Glutamatergic neuron (in vitro differentiated cells): ENCODE measurements around the gene SMG6. TPM values are rescaled to one million over a fixed set of nuclear protein-coding genes. Genes with fewer than 3 reads are reported as not detected.

ENCODE experiments used
- DNase-seq: peaks from one replicate; pipeline ENCODE4 v3.0.0; 2022
- H3K27ac Mint-ChIP-seq: one replicate; pipeline ENCODE4 v1.8.0; 2020; ENCODE audit warnings: mild to moderate bottlenecking, mixed read lengths, inconsistent platforms; ENCODE audit not compliant: unreplicated experiment
- H3K27me3 Mint-ChIP-seq: one replicate; pipeline ENCODE4 v1.8.0; 2020; ENCODE audit warnings: mild to moderate bottlenecking, moderate library complexity, mixed read lengths, inconsistent platforms; ENCODE audit not compliant: unreplicated experiment
- H3K36me3 Mint-ChIP-seq: one replicate; pipeline ENCODE4 v1.8.0; 2020; ENCODE audit warnings: mild to moderate bottlenecking, mixed read lengths, inconsistent platforms; ENCODE audit not compliant: unreplicated experiment
- H3K4me1 Mint-ChIP-seq: one replicate; pipeline ENCODE4 v1.8.0; 2020; ENCODE audit warnings: mild to moderate bottlenecking, low read depth, mixed read lengths, inconsistent platforms; ENCODE audit not compliant: unreplicated experiment
- H3K4me3 Mint-ChIP-seq: one replicate; pipeline ENCODE4 v1.8.0; 2020; ENCODE audit warnings: mild to moderate bottlenecking, mixed read lengths, inconsistent platforms; ENCODE audit not compliant: unreplicated experiment
- H3K9me3 Mint-ChIP-seq: one replicate; pipeline ENCODE4 v1.8.0; 2020; ENCODE audit warnings: mild to moderate bottlenecking, moderate library complexity, mixed read lengths, inconsistent platforms; ENCODE audit not compliant: unreplicated experiment
- CTCF ChIP-seq: fragments of 200-600 bp; sonication (generic); IDR thresholded peaks from one replicate; pipeline ENCODE4 v1.5.0; 2021; ENCODE audit not compliant: partially characterized antibody, unreplicated experiment
- total RNA-seq: library from RNA; stranded (reverse); fragmentation: NEBNext Ultra II Directional; extraction: Animal tissue kit (Norgen Biotek cat#: 25700); gene quantifications from one replicate; pipeline ENCODE4 v1.2.1, GENCODE V29; 2021; ENCODE audit not compliant: unreplicated experiment

The SMG6 gene
- total RNA-seq, 1 donor from 2014 or later: 42.7 TPM

- Mint-ChIP-seq H3K9me3 (peaks cover 4% of the 10 kb centered on the region), H3K27ac (no peak overlapping the region), H3K4me3 (peak overlapping the region; percentile 20), H3K36me3 (no peaks in the 10 kb centered on the region), H3K4me1 (peaks cover 12% of the 10 kb centered on the region), H3K27me3 (peaks cover 9% of the 10 kb centered on the region)
- no peak for TF ChIP-seq CTCF
- DNase-seq: peak; percentile 29
Observed at GRCh38 chr17:2028737-2029136, 274.8 kb downstream of the SMG6 start.

GRCh38 chr17:2028234-2028614 is 275.4 kb downstream of the SMG6 start:
- Mint-ChIP-seq H3K4me3 (peak overlapping the region; percentile 18), H3K36me3 (no peaks in the 10 kb centered on the region), H3K27me3 (peaks cover 9% of the 10 kb centered on the region), H3K4me1 (peaks cover 11% of the 10 kb centered on the region), H3K9me3 (peaks cover 4% of the 10 kb centered on the region), H3K27ac (peak overlapping the region; percentile 48)
- TF ChIP-seq CTCF: no peak
- DNase-seq: no peak

GRCh38 chr17:2027528-2028233 is 275.9 kb downstream of the SMG6 start:
- DNase-seq: no peak
- no peak for TF ChIP-seq CTCF
- H3K4me3 Mint-ChIP-seq: peak overlapping the region; percentile 32

GRCh38 chr17:2025622-2026309 is 277.8 kb downstream of the SMG6 start:
- TF ChIP-seq CTCF: peak; percentile 73
- H3K27me3 Mint-ChIP-seq: peaks cover 9% of the 10 kb centered on the region
- H3K27ac Mint-ChIP-seq: peak overlapping the region; percentile 7
- DNase-seq: peak; percentile 90
- no peaks in the 10 kb centered on the region for H3K36me3 Mint-ChIP-seq
- peaks cover 6% of the 10 kb centered on the region for H3K9me3 Mint-ChIP-seq
- peaks cover 13% of the 10 kb centered on the region for H3K4me1 Mint-ChIP-seq
- H3K4me3 Mint-ChIP-seq: peak overlapping the region; percentile 85

More at GRCh38 chr17:2027528-2028233, 275.9 kb downstream of the SMG6 start:
- H3K27ac Mint-ChIP-seq: no peak overlapping the region
- peaks cover 10% of the 10 kb centered on the region for H3K4me1 Mint-ChIP-seq
- peaks cover 4% of the 10 kb centered on the region for H3K9me3 Mint-ChIP-seq
- peaks cover 9% of the 10 kb centered on the region for H3K27me3 Mint-ChIP-seq
- no peaks in the 10 kb centered on the region for H3K36me3 Mint-ChIP-seq

GRCh38 chr17:2025220-2025621 is 278.4 kb downstream of the SMG6 start, which contains the start of gene RTN4RL1:
Gene RTN4RL1, minus strand, starts transcription at chr17:2025334. Its CDS starts 469 bp downstream, at chr17:2024865.
- Mint-ChIP-seq H3K9me3 (peaks cover 8% of the 10 kb centered on the region), H3K27me3 (peaks cover 12% of the 10 kb centered on the region)

More at GRCh38 chr17:2025220-2025621, 278.4 kb downstream of the SMG6 start, which contains the start of gene RTN4RL1:
- Mint-ChIP-seq H3K27ac (peak within 1 kb of the TSS; percentile 59), H3K4me3 (peak within 1 kb of the TSS; percentile 92), H3K36me3 (no peaks in the 10 kb centered on the region), H3K4me1 (peaks cover 15% of the 10 kb centered on the region)
- DNase-seq: peak; percentile 90
- TF ChIP-seq CTCF: no peak
